HG03575 (cell line): Measurements from ENCODE around the gene RPS19BP1.

ENCODE experiments used
- ATAC-seq: cut with Tn5 transposase; IDR thresholded peaks from one replicate; pipeline ENCODE4 v1.9.1; 2021; ENCODE audit not compliant: unreplicated experiment, insufficient number of reproducible peaks, low FRiP score; ENCODE audit errors: extremely low read depth

RPS19BP1 gene

DNA sequence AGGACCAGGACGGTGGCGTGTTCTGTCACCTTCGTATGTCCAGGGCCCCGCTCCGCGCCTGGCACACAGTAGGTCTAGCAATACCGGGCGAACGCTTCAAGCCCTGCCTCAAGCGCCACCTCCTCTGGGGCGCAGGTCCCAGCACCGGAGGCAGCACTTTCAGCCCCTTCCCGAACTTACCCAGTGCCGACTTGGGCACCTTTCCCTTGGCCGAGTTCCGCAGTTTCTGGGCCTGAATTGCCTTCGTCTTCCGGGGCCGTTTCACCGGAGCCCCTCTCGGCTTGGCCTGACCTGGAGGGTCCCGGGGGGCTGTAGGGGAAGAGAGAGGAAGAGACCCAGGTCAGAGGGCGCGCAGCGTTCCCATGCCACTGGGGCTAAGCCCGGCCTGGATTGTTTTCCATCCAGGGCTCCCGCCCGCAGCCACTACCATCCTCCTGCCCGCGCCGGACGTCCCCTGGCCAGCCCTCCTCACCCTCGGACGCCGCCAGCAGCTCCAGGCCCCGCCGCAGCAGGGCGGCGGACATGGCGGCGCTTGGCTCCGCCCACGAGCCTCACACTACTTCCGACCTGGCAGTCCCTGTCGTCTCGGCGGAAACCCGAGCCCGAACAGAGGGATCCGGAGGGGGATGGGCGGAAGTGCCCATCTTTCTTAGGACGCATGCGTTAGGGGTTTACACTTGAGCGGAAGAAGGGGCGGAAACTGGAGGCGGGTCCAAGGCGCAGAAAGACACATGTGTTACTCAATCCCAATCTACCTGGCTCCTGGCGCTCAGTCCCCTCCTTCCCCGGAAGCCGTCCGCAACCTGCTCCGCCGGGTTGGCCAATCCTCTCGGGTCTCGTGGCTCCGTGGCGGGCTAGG lies at the start of gene RPS19BP1:
Gene RPS19BP1 (minus strand): TSS at position 534 of the 859 bp plus-strand sequence. CDS start 10 bp downstream, at position 524.
- ATAC-seq = no peak

DNA sequence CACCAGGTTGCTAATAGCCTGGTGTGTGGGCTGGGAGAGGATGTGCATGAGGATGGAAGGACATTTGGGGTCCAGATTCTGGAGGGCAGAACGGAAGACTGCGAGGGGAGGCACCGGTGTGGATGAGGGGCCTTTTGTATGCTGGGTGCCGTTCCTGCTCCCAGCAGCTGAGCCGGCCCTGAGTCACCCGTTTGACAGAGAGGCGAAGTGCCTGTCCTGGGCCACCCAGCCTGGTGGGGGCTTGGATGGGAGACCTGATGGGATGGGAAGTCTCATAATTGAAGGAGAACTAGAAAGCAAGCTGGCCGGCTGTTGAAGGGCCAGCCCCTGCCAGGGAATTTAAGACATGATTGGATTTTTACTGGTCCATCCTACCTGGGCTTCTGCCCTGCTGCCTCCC lies 48.8 kb upstream of the RPS19BP1 start:
- no peak for ATAC-seq

- ATAC-seq = no peak
These were observed 48.2 kb upstream of the RPS19BP1 start for GRCh38 chr22:39580795-39581194.

DNA sequence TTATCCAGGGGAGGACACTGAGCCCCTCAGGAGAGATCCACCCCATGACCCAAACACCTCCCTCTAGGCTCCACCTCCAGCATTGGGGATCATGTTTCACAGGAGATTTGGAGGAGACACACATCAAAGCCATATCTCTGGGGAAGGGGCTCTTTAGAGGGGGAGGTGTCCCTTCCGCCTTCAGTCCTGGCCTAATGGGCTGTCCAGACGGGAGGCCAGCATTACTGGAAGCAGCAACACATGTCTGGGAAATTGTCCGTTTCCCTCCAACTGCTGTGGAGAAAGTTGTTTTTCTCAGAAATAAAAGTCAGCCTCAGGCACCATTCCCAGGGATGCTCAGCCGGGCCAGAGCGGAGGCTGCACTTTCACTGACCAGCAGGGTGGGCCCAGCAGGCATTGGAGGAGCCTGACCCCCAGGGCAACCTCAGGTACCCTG lies 47.5 kb upstream of the RPS19BP1 start:
- no peak for ATAC-seq

- no peak for ATAC-seq
These were observed 45.4 kb upstream of the RPS19BP1 start for GRCh38 chr22:39577900-39578299.

DNA sequence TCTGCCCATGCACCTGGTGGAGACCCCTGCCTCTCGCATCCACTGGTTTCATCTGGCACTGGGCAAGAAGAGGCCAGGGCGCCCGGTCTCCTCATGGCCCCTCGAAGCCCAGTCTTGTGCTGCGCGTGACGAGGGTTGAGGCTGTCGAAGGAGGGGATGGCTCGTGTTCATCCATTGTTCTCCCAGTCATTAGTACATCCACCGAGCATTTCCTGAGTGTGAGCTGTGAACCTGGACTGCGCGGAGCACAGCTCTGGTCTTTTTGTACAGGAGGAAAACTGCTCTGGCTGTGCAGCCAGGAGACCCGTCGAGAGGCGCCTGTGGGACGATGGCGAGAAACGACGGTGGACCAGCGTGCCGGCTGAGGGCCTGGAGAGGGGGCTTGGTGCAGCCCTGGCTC lies 44.8 kb upstream of the RPS19BP1 start:
- no peak for ATAC-seq

DNA sequence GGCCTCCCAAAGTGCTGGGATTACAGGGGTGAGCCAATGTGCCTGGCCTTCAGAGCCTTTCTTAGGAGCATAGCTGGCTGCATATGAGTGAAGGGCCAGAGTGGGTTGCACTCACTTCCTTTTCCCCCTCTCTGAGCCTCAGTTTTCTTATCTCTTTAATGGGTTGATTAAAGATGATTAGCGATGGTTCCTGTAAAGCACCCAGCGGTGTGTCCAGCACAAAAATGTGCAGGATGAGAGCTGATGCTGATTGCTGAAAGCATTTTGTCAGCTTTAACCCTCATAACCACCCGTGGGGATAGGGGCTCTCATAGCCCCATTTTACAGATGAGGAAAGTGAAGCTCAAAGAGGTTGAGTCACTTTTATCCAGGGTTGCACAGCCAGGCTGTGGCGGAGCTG lies 43.5 kb upstream of the RPS19BP1 start:
- ATAC-seq = no peak

GRCh38 chr22:39575552-39575825 lies 42.9 kb upstream of the RPS19BP1 start:
- no peak for ATAC-seq

DNA sequence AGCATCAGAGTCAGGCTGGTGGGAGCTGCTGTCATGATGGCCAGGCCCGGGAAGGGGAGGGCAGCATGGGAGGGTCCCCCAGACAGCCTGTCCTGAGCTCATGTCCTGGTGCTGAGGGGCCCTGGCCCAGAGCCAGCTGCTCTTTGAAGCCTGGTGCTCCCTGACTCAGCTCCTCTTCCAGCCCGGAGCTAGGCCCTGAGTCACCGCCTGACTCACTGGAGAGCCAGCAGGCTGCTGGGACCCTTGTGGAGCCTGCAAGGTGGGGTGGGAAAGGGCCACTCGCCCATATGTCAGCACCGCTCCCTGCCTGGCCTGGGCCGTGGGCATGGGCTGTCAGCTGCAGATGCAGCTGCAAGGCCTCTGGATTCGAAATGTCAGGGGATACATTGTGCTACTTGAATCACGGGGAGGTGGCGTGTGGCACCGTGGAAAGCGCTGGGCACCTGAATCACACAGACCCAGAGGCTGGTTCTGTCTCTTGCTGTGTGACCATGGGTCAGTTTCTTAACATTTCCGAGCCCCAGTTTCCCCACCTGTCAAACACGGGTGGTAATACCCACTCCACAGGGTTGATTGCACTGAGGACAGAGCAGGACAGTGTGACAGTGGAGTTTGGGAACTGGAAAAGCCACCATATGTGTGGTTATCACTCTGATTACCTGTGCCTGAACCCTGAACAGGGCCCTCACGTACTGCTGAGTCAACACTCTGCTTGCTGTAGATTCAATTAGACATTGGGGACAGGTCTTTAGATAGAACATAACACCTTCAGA lies 42.4 kb upstream of the RPS19BP1 start:
- ATAC-seq = no peak

- ATAC-seq = no peak
These were observed 39.0 kb upstream of the RPS19BP1 start for GRCh38 chr22:39571538-39571937.

- ATAC-seq = no peak
These were observed 38.1 kb upstream of the RPS19BP1 start, which contains the start of gene CACNA1I for GRCh38 chr22:39570665-39571064. Gene CACNA1I (plus strand): TSS chr22:39570753. CDS start chr22:39570753, 0 bp downstream.

DNA sequence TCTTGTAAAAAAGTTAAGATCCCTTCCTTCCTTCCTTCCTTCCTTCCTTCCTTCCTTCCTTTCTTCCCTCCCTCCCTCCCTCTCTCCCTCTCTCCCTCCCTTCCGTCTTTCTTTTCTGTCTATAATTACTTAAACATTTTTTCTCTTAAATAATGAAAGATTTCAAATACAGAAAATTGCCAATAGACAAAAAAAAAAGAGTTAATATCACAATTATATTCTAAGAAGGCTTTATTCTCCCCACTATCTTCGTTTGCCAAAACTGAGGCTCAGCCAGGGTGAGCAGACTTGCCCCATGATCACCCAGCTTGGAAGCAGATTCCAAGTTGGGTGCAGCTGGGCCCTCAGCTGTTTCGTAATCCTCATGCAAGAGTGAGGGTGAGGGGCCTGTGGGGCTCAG lies 37.7 kb upstream of the RPS19BP1 start:
- ATAC-seq = no peak

GRCh38 chr22:39569066-39569465 lies 36.5 kb upstream of the RPS19BP1 start:
- no peak for ATAC-seq

DNA sequence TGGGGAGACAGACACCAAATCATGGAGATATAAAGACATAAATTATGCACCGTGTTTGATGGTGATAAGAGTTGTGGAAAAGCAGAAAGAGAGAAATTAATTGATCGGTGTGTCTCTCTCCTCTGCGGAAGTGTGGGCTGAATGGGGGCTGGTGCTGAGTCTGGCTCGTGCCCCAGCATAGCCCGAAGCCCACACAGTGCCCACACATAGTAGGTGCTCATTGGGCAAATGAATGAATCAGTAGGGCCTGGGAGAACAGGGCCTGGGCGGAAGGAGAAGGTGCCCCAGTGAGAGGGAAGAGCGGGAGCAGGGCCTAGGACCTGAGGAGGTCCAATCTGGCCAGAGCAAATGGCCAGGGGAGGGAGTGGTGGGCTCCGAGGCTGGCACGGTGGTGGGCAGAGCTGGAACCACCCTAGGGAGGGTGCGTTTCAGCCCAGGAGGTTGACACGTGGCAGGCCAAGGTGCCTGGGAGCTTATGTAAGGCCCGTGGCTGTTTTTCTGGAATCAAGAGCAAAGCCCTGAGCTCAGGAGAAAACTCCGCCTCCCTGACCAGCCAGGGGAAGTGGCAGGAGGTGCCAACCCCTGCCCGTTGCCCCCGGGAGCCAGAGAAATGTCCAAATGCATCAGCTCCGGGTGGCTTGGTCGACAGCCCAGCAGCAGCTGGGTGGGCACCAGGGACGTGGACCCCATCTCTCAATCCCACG lies 35.9 kb upstream of the RPS19BP1 start:
- ATAC-seq = no peak

- no peak for ATAC-seq
These were observed 34.8 kb upstream of the RPS19BP1 start for GRCh38 chr22:39567135-39567946.

DNA sequence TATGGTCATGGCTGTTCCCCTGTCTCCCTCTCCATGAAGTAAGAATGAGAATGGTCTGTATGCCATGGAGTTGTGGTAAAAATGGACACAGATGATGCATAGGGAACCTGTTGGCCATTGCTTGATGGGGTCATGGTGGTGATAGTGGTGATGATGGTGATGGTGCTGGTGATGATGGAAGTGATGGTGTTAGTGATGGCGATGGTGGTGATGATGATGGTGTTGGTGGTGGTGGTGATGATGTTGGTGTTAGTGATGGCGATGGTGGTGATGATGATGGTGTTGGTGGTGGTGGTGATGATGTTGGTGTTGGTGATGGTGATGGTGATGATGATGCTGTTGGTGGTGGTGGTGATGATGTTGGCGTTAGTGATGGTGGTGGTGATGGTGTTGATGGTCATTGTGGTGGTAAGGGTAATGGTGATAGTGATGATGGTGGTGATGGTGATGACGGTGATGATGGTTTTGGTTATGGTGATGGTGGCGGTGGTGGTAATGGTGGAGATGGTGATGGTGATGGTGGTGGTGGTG lies 32.9 kb upstream of the RPS19BP1 start:
- no peak for ATAC-seq

DNA sequence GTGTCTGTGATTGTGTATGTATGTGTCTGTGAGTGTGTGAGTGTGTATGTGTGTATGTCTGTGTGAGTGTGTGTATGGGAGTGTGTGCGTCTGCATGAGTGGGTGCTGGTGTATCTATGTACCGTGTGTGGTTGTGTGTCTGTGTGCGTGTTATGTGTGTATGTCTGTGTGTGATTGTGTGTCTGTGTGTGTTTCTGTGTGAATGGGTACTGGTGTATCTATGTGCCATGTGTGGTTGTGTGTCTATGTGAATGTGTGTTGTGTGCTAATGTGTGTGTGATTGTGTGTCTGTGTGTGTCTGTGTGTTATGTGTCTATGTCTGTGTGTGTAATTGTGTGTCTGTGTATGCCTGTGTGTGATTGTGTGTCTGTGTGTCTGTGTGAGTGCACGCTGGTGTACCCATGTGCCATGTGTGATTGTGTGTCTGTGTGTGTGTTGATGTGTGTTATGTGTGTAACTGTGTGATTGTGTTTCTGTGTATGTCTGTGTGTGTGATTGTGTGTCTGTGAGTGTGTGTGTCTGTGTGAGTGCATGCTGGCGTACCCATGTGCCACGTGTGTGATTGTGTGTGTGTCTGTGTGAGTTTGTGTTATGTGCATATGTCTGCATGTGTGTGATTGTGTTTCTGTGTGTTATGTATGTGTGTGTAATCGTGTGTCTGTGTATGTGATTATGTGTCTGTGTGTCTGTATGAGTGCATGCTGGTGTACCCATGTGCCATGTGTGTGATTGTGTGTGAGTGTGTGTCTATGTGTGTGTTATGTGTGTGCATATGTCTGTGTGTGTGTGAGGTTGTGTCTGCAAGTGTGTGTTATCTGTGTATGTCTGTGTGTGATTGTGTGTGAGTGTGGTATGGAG lies 31.3 kb upstream of the RPS19BP1 start:
- ATAC-seq = no peak
